MG63 (cell line): ENCODE measurements around the gene CHKA. TPM values are rescaled to one million over a fixed set of nuclear protein-coding genes. Genes with fewer than 3 reads are reported as not detected.
A peak's percentile ranks its signal among the peaks of the same experiment; 100 is the strongest.

Experiments
- DNase-seq: peaks from one replicate; pipeline ENCODE4 v3.0.0-alpha.2; 2020
- H3K27me3 ChIP-seq: fragments of 250-450 bp; sonication (Bioruptor Pico); 2 replicates; pipeline ENCODE4 v1.5.1; 2020; ENCODE audit warnings: mild to moderate bottlenecking, moderate library complexity
- H3K36me3 ChIP-seq: fragments of 250-450 bp; sonication (Bioruptor Pico); 2 replicates; pipeline ENCODE4 v1.5.1; 2020; ENCODE audit warnings: mild to moderate bottlenecking, moderate library complexity
- H3K4me3 ChIP-seq: fragments of 250-450 bp; sonication (Bioruptor Pico); 2 replicates; pipeline ENCODE4 v1.5.1; 2020; ENCODE audit warnings: mild to moderate bottlenecking, moderate library complexity
- H3K9me3 ChIP-seq: fragments of 250-450 bp; sonication (Bioruptor Pico); 2 replicates; pipeline ENCODE4 v1.5.1; 2020; ENCODE audit warnings: mild to moderate bottlenecking, moderate library complexity
- total RNA-seq: library from RNA; depleted of rRNA; stranded (reverse); fragments of >200 nt; shearing (Covaris generic); gene quantifications from 2 replicates; pipeline ENCODE4 v1.2.3, GENCODE V29; 2014; ENCODE audit warnings: low replicate concordance

CHKA gene
- total RNA-seq, 1 experiment from 2014 or later: 6.8 TPM

DNA sequence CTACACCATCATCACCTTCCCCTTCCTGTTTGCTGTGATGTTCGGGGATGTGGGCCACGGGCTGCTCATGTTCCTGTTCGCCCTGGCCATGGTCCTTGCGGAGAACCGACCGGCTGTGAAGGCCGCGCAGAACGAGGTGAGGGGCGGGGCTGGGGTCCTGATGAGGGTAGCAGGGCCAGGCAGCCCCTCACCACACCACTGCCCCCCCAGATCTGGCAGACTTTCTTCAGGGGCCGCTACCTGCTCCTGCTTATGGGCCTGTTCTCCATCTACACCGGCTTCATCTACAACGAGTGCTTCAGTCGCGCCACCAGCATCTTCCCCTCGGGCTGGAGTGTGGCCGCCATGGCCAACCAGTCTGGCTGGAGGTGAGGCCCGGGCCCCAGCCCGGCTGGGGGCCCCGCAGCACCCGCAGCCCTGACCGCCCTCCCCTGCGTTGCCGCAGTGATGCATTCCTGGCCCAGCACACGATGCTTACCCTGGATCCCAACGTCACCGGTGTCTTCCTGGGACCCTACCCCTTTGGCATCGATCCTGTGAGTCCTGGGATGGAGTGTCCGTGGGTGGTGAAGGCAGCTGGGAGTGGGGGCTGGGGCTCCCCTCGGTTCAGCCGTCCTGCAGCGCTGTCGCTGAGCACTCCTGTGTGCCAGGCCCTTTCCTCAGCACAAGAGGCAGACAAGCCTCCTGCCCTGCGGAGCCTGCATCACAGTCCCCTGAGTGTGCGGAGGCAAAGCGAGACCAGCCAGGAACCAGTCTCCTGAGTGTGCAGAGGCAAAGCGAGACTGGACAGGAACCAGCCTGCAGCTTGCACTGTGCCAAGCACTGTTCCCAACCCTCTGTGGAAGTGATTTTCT lies 73.5 kb downstream of the CHKA start:
- peaks cover 9% of the 10 kb centered on the region for H3K36me3 ChIP-seq
- DNase-seq: no peak
- no peaks in the 10 kb centered on the region for H3K9me3 ChIP-seq
- H3K4me3 ChIP-seq: no peak overlapping the region
- no peaks in the 10 kb centered on the region for H3K27me3 ChIP-seq

DNA sequence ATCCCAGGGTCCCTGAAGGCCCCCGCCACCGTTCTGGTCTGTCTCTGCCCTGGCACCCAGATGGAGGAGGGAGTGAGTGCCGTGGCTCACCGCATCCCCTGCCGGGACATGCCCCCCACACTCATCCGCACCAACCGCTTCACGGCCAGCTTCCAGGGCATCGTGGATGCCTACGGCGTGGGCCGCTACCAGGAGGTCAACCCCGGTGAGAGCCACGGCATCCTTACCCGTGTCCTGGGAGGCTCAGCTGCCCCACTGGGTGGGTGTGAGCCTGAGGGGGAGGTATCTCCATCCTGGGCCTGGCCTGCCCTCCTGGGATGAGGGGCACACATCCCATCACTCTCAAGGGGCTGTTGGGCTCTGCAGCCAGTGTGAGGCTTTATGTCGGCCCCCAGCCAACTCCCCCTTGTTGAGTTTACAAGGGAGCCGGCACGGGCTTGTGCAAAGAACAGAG lies 76.3 kb downstream of the CHKA start:
- Histone ChIP-seq H3K27me3 (no peaks in the 10 kb centered on the region), H3K36me3 (peaks cover 7% of the 10 kb centered on the region; the same call in 1 of the 2 replicates), H3K9me3 (no peaks in the 10 kb centered on the region), H3K4me3 (no peak overlapping the region)
- no peak for DNase-seq

DNA sequence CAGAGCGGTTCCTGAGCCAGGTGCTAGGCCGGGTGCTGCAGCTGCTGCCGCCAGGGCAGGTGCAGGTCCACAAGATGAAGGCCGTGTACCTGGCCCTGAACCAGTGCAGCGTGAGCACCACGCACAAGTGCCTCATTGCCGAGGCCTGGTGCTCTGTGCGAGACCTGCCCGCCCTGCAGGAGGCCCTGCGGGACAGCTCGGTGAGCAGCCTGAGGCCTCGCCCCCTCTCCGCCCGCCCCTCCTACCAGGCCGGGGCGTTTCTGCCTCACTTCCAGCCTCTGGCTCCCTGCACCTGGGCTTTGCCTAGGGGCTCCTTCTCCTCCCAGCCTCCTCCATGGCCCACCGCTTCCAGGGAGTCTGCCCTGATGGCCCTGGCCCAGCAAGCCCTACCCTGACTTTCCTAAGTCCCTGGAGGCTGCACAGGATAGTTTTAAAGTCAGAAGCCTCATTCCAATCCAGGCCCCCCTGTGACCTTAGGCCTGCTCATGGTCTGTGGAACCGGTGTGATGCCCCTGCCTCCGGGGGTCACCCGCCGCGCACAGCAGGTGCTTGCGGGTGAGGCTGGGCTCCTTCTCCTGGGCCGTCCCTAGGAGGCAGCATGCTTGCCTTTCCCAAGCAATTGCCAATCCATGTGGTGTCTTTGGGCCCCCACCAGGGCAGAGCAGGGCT lies 76.9 kb downstream of the CHKA start:
- Histone ChIP-seq H3K36me3 (peaks cover 6% of the 10 kb centered on the region; the same call in 1 of the 2 replicates), H3K27me3 (no peaks in the 10 kb centered on the region), H3K4me3 (no peak overlapping the region), H3K9me3 (no peaks in the 10 kb centered on the region)
- no peak for DNase-seq

DNA sequence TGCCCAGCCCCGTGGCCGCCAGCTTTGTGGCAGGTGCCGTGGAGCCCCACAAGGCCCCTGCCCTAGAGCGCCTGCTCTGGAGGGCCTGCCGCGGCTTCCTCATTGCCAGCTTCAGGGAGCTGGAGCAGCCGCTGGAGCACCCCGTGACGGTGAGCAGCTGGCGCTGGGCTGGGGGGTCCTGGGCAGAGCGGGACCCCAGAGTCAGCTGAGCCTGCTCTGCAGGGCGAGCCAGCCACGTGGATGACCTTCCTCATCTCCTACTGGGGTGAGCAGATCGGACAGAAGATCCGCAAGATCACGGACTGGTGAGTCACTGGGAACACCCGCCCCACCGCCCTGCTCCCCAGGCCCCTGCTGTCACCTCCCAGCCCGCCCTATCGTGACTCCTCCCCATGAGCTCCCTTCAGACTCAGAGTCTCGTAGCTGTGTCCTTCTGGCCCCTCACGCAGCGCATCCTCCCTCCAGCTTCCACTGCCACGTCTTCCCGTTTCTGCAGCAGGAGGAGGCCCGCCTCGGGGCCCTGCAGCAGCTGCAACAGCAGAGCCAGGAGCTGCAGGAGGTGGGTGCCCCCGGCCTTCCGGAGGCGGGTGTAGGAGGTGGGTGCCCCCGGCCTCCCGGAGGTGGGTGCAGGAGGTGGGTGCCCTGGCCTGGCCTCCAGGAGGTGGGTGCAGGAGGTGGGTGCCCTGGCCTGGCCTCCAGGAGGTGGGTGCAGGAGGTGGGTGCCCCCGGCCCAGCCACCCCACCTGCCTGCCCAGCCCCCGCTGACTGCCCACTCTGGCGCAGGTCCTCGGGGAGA lies 77.6 kb downstream of the CHKA start:
- no peak overlapping the region for H3K4me3 ChIP-seq
- H3K36me3 ChIP-seq: peaks cover 6% of the 10 kb centered on the region; the same call in 1 of the 2 replicates
- no peaks in the 10 kb centered on the region for H3K9me3 ChIP-seq
- H3K27me3 ChIP-seq: no peaks in the 10 kb centered on the region
- no peak for DNase-seq

DNA sequence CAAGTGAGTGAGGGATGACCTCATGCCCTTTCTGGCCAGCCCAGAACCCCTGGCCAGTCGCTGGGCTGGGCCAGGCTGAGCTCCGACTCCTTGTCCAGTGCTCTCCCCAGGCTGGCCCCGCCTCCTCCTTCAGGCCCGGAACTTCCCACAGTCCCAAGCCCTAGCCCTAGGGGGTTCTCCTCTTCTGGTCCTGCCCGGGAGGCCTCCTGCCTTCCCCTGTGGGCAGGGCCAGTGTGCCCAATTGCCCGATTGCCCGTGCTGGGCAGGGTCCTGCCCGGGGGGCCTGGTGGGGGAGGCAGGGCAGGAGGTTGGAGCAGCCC lies 78.2 kb downstream of the CHKA start:
- no peaks in the 10 kb centered on the region for H3K9me3 ChIP-seq
- no peak overlapping the region for H3K4me3 ChIP-seq
- DNase-seq: no peak
- H3K36me3 ChIP-seq: peaks cover 6% of the 10 kb centered on the region; the same call in 1 of the 2 replicates
- H3K27me3 ChIP-seq: no peaks in the 10 kb centered on the region

DNA sequence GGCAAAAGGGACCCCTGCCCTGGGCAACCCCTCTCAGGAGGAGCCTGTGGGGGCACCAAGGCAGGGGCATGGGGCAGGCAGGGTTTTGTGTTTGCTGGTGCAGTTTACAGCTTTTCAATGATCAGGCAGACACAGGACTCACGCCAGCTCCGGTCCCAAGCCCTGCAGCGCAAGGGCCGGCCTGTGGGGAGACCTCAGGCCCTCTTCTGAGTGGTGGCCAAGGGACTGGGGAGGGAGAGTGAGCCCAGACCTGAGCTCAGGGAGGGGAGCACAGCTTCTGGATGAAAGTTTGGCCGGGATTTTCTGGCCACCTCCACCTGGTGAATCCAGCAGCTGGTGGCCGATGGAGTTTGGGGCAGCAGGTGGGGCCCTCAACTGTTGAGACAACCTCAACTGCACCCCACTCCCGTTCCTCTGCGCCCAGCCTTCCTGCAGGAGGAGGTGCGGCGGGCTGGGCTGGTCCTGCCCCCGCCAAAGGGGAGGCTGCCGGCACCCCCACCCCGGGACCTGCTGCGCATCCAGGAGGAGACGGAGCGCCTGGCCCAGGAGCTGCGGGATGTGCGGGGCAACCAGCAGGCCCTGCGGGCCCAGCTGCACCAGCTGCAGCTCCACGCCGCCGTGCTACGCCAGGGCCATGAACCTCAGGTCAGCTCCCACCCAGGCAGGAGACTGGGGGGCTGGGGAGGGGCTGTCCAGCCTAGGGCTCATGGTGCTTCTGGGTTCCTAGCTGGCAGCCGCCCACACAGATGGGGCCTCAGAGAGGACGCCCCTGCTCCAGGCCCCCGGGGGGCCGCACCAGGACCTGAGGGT lies 78.8 kb downstream of the CHKA start:
- Histone ChIP-seq H3K9me3 (no peaks in the 10 kb centered on the region), H3K36me3 (peaks cover 4% of the 10 kb centered on the region; the same call in 1 of the 2 replicates), H3K27me3 (no peaks in the 10 kb centered on the region), H3K4me3 (no peak overlapping the region)
- no peak for DNase-seq

DNA sequence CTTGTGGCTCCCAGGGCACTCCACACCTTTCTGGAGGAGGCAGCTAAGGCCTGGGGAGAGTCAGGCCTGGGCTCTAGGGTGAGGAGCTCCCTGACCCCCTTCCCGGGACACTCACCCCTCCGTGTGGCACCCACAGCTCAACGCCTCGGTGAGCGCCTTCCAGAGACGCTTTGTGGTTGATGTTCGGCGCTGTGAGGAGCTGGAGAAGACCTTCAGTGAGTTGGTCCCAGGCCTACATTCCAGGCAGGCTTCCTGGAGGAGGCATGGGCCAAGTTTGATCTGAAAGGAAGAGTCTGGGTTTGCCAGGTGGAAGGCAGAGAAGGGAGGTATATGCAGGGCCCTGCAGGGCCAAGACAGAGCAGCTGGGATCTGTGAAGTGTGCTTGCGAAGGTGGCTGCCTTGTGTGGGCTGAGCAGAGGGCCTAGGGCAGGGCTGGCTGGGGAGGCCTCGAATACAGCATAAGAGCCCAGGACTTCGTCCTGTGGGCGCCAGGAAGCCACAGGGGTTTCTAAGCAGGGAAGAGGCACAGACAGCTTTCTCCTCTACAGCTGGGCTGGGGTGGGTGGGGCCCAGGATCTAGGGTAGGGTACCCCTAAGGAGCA lies 79.5 kb downstream of the CHKA start:
- no peak for DNase-seq
- Histone ChIP-seq H3K27me3 (no peaks in the 10 kb centered on the region), H3K36me3 (0 out of 2 replicates have a peak, but pooled peaks cover 4% of the 10 kb centered on the region), H3K4me3 (no peak overlapping the region), H3K9me3 (no peaks in the 10 kb centered on the region)

DNA sequence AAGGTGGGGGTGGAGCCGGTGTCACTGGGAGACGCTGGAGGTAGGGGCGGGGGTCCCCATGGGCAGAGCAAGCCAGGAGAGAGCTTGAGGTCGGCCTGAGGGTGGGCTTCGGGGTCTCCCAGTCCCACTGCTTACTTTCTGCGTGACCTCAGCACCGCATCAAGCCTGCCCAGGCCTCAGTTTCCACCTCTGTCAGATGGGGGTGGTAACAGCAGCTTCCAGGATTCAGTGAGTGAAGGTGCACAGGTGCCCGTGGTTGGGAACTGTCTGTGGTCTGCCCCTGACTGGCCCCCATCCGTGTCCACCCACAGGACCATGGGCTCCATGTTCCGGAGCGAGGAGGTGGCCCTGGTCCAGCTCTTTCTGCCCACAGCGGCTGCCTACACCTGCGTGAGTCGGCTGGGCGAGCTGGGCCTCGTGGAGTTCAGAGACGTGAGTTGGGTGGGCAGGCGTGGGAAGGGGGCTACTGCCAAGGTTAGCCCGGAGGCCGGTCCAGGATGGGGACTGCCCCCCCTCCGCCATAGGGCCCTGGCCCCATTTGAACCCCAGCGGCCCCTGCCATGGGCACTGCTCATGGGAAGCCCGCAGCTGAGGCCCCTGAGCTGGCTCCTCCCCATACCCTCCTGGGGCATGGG lies 80.1 kb downstream of the CHKA start:
- Histone ChIP-seq H3K36me3 (0 out of 2 replicates have a peak, but pooled peaks cover 4% of the 10 kb centered on the region), H3K27me3 (no peaks in the 10 kb centered on the region), H3K9me3 (no peaks in the 10 kb centered on the region), H3K4me3 (no peak overlapping the region)
- DNase-seq: no peak

DNA sequence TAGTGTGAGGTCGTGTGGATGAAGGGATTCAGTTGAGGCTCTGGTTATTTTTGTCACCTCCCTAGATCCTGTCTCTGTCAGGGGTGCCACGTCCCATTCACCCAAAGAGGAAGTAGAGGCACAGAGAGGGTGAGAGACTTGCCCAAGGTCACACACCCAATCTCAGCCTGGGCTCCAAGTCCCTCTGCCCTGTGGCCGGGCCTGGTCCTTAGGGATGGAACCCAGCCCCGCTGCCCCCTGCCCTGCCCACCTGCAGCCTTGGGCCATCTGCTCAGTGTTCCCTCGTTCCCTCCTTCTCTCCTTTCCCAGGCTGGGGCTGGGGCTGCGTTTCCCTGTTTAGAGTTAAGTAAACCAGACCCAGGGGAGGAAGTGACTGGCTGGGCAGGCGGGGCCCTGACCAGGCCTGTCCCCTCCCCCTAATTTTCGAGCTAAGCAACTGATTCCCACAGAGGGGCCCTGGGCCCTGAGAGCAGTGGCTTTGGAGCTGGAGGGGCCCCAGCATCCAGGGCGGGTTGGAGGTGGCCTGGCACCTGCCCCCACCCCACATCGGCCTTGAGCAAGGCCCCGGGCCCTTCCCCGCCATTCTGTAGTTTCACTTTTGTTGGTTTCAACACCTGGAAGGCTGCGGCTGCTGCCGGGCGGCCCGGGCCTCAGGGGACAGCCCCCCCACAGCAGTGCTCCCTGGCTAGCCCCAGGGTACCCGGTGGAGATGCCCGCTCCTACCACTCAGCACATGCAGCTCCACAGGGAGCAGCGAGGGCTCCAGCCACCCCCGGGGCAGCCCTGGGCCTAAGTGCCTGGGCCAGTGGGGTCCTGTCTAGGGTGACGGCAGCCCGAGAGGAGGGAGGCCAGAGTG lies 80.9 kb downstream of the CHKA start:
- peak; percentile 48 for DNase-seq
- 0 out of 2 replicates have a peak, but pooled peaks cover 4% of the 10 kb centered on the region for H3K36me3 ChIP-seq
- no peaks in the 10 kb centered on the region for H3K27me3 ChIP-seq
- peak overlapping the region; percentile 57 for H3K4me3 ChIP-seq
- H3K9me3 ChIP-seq: no peaks in the 10 kb centered on the region

DNA sequence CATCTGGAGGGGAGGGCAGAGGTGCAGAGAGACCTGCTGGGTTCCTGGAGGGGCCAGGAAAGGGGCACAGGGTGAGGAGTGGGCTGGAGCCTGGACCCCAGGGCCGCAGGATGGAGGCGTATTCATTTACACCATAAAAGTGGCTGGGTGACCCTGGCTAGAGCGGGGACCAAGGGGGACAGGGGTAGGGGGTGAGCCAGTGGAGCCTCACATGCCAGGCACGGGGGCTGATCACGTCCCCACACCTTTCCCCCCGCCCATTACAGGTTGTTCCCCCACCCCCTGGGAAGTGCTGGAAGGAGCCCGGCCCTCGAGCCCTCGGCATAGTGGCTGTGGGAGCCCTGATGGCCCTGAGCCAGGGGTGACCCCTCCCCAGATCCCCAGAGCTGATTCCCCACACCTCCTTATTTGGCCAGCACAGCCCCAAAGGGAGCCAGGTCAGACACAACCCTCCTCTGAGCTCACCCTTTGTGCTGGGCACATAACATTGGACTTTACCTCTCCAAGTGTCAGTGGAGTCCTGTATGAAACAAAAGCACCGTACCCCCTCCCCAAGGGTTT lies 81.6 kb downstream of the CHKA start:
- 0 out of 2 replicates have a peak, but pooled peaks cover under 1% of the 10 kb centered on the region for H3K36me3 ChIP-seq
- no peaks in the 10 kb centered on the region for H3K9me3 ChIP-seq
- DNase-seq: no peak
- peak overlapping the region; percentile 57 for H3K4me3 ChIP-seq
- H3K27me3 ChIP-seq: no peaks in the 10 kb centered on the region

DNA sequence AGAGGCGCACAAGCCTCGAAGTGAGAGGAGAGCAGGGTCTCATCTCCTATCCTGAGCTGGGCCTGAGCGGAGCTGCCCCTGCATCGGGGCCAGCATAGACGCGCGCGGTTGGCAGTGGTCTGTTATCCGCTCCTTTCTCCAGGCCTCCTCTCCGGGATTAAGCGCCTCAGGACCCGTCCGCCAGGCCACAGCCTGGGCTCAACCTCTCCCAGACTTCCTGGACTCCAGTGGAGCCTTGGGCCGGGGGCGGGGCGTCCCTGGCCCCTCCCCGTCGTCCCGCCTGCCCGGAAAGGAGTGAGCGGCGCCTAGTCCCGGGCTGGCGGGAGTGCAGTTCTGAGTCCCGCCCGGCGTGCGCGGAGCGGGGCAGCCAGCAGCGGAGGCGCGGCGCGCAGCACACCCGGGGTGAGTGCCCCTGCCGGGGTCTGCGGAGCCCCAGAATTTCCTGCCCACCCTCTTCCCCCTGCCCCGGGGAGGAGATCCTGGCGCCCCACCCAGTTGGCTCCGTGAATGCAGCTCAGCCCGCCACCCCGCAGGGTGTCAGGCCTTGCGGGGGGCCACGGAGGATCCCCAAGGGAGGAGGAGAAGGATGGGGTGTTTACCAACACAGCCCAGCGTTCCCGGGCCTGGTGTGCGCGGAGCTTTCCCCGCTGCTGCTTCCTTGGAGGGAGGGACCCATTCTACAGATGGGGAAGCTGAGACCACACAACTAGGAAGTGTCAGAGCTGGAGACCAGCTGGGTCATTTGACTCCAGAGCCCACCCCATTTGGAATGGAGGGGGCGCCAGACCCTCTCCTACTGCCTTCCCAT lies 82.3 kb downstream of the CHKA start, which contains the start of gene TCIRG1:
Gene TCIRG1, plus strand, starts transcription at position 308 of the 808 bp plus-strand sequence. CDS start 2,247 bp downstream, outside the sequence.
- Histone ChIP-seq H3K36me3 (peaks cover 6% of the 10 kb centered on the region), H3K9me3 (no peaks in the 10 kb centered on the region), H3K4me3 (peak within 1 kb of the TSS; percentile 57), H3K27me3 (no peaks in the 10 kb centered on the region)
- DNase-seq: peak; percentile 88

DNA sequence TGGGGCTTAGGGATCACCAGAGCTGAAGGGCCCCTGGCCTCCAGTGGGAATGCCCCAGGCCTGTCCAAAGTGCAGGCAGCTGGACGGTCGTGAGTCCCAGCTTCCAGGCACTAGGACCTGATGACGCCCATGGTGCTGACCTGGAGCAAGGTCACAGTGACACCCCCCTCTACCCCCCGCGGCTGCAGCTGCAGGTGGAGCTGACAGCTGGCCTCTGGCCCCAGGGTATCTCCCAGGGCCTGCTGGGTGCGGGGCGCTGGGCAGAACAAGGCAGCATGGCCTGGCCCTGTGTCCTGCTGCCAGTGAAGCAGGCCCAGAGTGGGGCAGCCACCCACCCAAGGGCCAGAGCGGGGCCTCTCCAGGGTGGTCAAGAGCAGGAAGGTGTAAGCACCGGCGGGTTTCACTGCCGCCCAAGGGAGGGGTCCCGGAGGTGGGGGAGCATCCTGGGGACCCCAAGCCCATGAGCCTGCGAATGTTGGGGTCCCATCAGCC lies 82.9 kb downstream of the CHKA start:
- no peaks in the 10 kb centered on the region for H3K27me3 ChIP-seq
- H3K9me3 ChIP-seq: no peaks in the 10 kb centered on the region
- DNase-seq: no peak
- peak overlapping the region; percentile 57 for H3K4me3 ChIP-seq
- H3K36me3 ChIP-seq: peaks cover 12% of the 10 kb centered on the region

DNA sequence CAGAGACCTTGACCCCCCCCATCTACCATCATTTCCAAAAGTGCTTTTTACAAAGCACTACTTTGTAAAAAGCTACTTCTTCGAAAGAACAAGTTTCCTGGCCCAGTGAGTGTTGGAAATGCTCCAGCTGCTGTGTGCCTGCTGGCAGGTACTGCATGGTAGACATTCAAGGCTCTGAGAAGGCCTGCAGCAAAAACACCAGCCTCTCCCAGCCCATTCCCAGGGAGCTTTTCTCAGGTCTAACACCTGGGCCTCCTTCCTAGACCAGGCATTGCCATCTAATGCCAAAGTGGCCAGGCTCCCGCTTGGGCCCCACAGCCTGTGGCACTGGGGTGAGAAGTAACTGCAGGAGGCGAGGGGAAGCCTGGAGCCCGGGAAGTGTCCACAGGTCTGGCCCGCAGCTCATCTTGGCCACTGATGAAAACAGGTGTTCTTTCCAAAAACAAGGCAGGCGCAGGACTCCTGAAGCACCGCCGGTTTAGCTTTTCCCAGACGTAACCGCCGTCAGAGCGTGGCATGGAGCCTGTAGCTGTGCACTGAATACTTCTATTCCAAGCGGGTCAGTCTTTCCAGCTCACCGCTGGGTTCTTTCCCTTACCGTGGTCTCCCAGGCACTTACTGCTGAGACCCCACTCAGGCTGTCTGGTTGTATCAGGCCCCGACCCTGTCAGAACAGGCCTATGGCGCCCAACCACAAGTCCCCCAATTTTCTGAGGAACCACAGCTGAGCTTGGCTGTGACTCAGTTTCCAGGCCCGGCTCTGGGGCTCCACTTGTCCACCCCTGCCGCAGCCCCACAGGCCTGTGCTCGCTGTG lies 83.6 kb downstream of the CHKA start:
- peaks cover 19% of the 10 kb centered on the region for H3K36me3 ChIP-seq
- H3K4me3 ChIP-seq: no peak overlapping the region
- no peaks in the 10 kb centered on the region for H3K27me3 ChIP-seq
- no peaks in the 10 kb centered on the region for H3K9me3 ChIP-seq
- no peak for DNase-seq
